GM12878 (cell line): ENCODE data around the gene RTCA. TPM values are rescaled to one million over a fixed set of nuclear protein-coding genes. Genes with fewer than 3 reads are reported as not detected.

Source experiments
- ATAC-seq: fragments of 200-7000 bp; cut with Tn5 transposase; 3 replicates; pipeline ENCODE4 v1.9.1; 2020; ENCODE audit warnings: mild to moderate bottlenecking, moderate library complexity
- BruUV-seq: library from RNA; stranded (reverse); fragments of 400-500 nt; replicated peaks from 2 replicates; lab custom pipeline; 2021; lab: Mats Ljungman, UMichigan
- CTCF ChIA-PET: fragments of 300-600 bp; sonication (Branson Sonifier 250); formaldehyde crosslinking; extraction: SDS; loops from one replicate; lab custom pipeline; 2021; ENCODE audit warnings: inconsistent platforms; lab: Yijun Ruan, JAX
- POLR2A ChIA-PET: fragments of 350-600 bp; formaldehyde crosslinking; extraction: SDS; loops from one replicate; lab custom pipeline; 2021; ENCODE audit warnings: inconsistent platforms; lab: Charles Lee
- RAD21 ChIA-PET: fragments of 300-600 bp; sonication (Branson Sonifier 250); formaldehyde crosslinking; loops from one replicate; lab custom pipeline; 2023; ENCODE audit warnings: antibody characterized with exemption; ENCODE audit not compliant: unreplicated experiment; lab: Charles Lee
- SMC1A ChIA-PET: fragments of 300-600 bp; sonication (Branson Sonifier 250); formaldehyde crosslinking; loops from one replicate; lab custom pipeline; 2023; ENCODE audit not compliant: unreplicated experiment, uncharacterized antibody; lab: Charles Lee
- DNase-seq: peaks from one replicate; pipeline ENCODE4 v3.0.0-alpha.2; 2011; ENCODE audit warnings: low read depth, low spot score
- FAIRE-seq: peaks from 3 replicates; lab custom pipeline; 2011; peaks lifted over from hg19 to GRCh38; lab: Jason Lieb, UNC
- H2AFZ ChIP-seq: 2 replicates; pipeline ENCODE4 v1.6.0; 2011; ENCODE audit warnings: low read depth, low read length, control low read depth; ENCODE audit not compliant: control insufficient read depth
- H3K27ac ChIP-seq: 2 replicates; pipeline ENCODE4 v1.5.1; 2011; ENCODE audit warnings: control low read depth; ENCODE audit not compliant: control insufficient read depth, insufficient read depth
- H3K27me3 ChIP-seq, 2 experiments: replicated peaks in 1 of 2; 2 replicates each; pipeline versions ENCODE4 v1.6.0 to v1.6.1; 2011; ENCODE audit warnings: low read length in 1 of 2; ENCODE audit not compliant: control insufficient read depth in 2 of 2, insufficient read depth in 2 of 2
- H3K36me3 ChIP-seq, 2 experiments: 2 replicates each; pipeline ENCODE4 v1.5.1; 2011; ENCODE audit warnings: low read length in 1 of 2; ENCODE audit not compliant: control insufficient read depth in 2 of 2, insufficient read depth in 2 of 2
- H3K4me1 ChIP-seq: 2 replicates; pipeline ENCODE4 v1.6.1; 2011; ENCODE audit warnings: mild to moderate bottlenecking, low read length, moderate library complexity, mixed read lengths; ENCODE audit not compliant: control insufficient read depth, insufficient read depth
- H3K4me2 ChIP-seq: 2 replicates; pipeline ENCODE4 v1.6.0; 2011; ENCODE audit warnings: control low read depth; ENCODE audit not compliant: control insufficient read depth, insufficient read depth
- H3K4me3 ChIP-seq: fragments of 200-600 bp; sonication (generic); 2 replicates; pipeline ENCODE4 v1.5.1; 2016
- H3K79me2 ChIP-seq: 2 replicates; pipeline ENCODE4 v1.6.0; 2011; ENCODE audit warnings: low read length; ENCODE audit not compliant: control insufficient read depth, insufficient read depth
- H3K9ac ChIP-seq: 2 replicates; pipeline ENCODE4 v1.8.0; 2011; ENCODE audit warnings: low read length, control low read depth, mixed read lengths; ENCODE audit not compliant: control insufficient read depth, insufficient read depth
- H3K9me3 ChIP-seq: replicated peaks from 3 replicates; pipeline ENCODE4 v1.5.1; 2011; ENCODE audit warnings: mild to moderate bottlenecking, low read length; ENCODE audit not compliant: control insufficient read depth, insufficient read depth
- H4K20me1 ChIP-seq: 2 replicates; pipeline ENCODE4 v1.6.0; 2011; ENCODE audit not compliant: control insufficient read depth, insufficient read depth
- ATF7 ChIP-seq: fragments of 450-650 bp; IDR thresholded peaks from 2 replicates; pipeline ENCODE4 v1.6.1; 2016; ENCODE audit warnings: low read depth, mild to moderate bottlenecking
- CBX3 ChIP-seq: fragments of 200-600 bp; sonication (generic); IDR thresholded peaks from 2 replicates; pipeline ENCODE4 v1.6.1; 2016; ENCODE audit warnings: low read depth, borderline replicate concordance
- EP300 ChIP-seq, 2 experiments: fragments of 150-350 bp in 1 of 2; IDR thresholded peaks; 2 replicates each; pipeline ENCODE4 v1.6.1; 2011 to 2012; ENCODE audit warnings: low read depth in 2 of 2, low read length in 2 of 2, borderline replicate concordance in 1 of 2, improper control_type of control experiment in 1 of 2, inconsistent platforms in 1 of 2; ENCODE audit not compliant: control insufficient read depth in 1 of 2
- IRF4 ChIP-seq: IDR thresholded peaks from 2 replicates; pipeline ENCODE4 v1.6.1; 2011; ENCODE audit warnings: low read depth, low read length
- KAT2A ChIP-seq: conservative IDR thresholded peaks from 2 replicates; pipeline ENCODE4 v1.6.1; 2011; ENCODE audit warnings: low read depth, low read length; ENCODE audit not compliant: control insufficient read depth
- KDM1A ChIP-seq: fragments of 200-600 bp; sonication (generic); IDR thresholded peaks from 2 replicates; pipeline ENCODE4 v1.6.1; 2016; ENCODE audit warnings: borderline replicate concordance
- MTA2 ChIP-seq: fragments of 450-650 bp; IDR thresholded peaks from 2 replicates; pipeline ENCODE4 v1.6.1; 2016; ENCODE audit warnings: low read depth, mild to moderate bottlenecking, moderate library complexity
- NR2F1 ChIP-seq: fragments of 450-650 bp; conservative IDR thresholded peaks from 2 replicates; pipeline ENCODE4 v1.6.1; 2017; ENCODE audit warnings: mild to moderate bottlenecking
- NRF1 ChIP-seq: conservative IDR thresholded peaks from 2 replicates; pipeline ENCODE4 v1.6.1; 2011; ENCODE audit warnings: mild to moderate bottlenecking, low read depth, low read length, improper control_type of control experiment
- POU2F2 ChIP-seq: IDR thresholded peaks from 3 replicates; pipeline ENCODE4 v1.6.1; 2011; ENCODE audit warnings: low read depth, mild to moderate bottlenecking, low read length, borderline replicate concordance
- REST ChIP-seq: IDR thresholded peaks from 2 replicates; pipeline ENCODE4 v1.6.1; 2012; ENCODE audit warnings: mild to moderate bottlenecking, low read depth, low read length
- SIX5 ChIP-seq: IDR thresholded peaks from 2 replicates; pipeline ENCODE4 v1.6.1; 2011; ENCODE audit warnings: mild to moderate bottlenecking, low read depth, low read length, moderate library complexity; ENCODE audit not compliant: severe bottlenecking
- SKIL ChIP-seq: fragments of 450-650 bp; IDR thresholded peaks from 2 replicates; pipeline ENCODE4 v1.6.1; 2017; ENCODE audit warnings: mild to moderate bottlenecking, low read depth, inconsistent platforms; ENCODE audit not compliant: poor library complexity, severe bottlenecking
- STAT1 ChIP-seq: fragments of 450-650 bp; conservative IDR thresholded peaks from 2 replicates; pipeline ENCODE4 v1.6.1; 2014; ENCODE audit warnings: antibody characterized with exemption, mild to moderate bottlenecking
- TARDBP ChIP-seq: IDR thresholded peaks from 2 replicates; pipeline ENCODE4 v1.6.1; 2016; ENCODE audit warnings: borderline replicate concordance
- WGBS: methylation state at CpG from one replicate; pipeline ENCODE4 v1.1.6; 2016; ENCODE audit warnings: low lambda C conversion rate; ENCODE audit not compliant: insufficient replicate concordance, insufficient coverage; ENCODE audit errors: missing lambda C conversion rate; 5-methylcytosine and 5-hydroxymethylcytosine counted together
- in situ Hi-C: fragments of 300-500 bp; cut with MboI; formaldehyde crosslinking; loops from 9 replicates; pipeline ENCODE4 v1.14.3; 2018; ENCODE audit warnings: mixed read lengths
- intact Hi-C: fragments of 100-400 bp; cut with micrococcal nuclease; formaldehyde crosslinking; loops from one replicate; pipeline ENCODE4 v1.14.2; 2022; ENCODE audit not compliant: unreplicated experiment
- polyA plus RNA-seq, 11 experiments: library from polyadenylated mRNA; depleted of rRNA in 4 of 11; unstranded in 6 of 11; stranded (reverse) in 5 of 11; fragments of >200 nt; fragmentation: Nextera tagmentation in 4 of 11; fragmentation: Illumina TruSeq in 1 of 11; extraction: Ambion mirVana in 4 of 11; extraction: Trizol in 1 of 11; gene quantifications; 1 replicate in 1 of 11; 2 replicates in 10 of 11; pipeline versions ENCODE4 v1.2.1 to v1.2.3, GENCODE V29; 2011 to 2016; ENCODE audit warnings: inconsistent platforms in 2 of 11, missing spikeins in 2 of 11, low read depth in 1 of 11
- total RNA-seq, 4 experiments: library from RNA; depleted of rRNA in 3 of 4; stranded (reverse); fragments of >200 nt in 3 of 4; fragmentation: Illumina TruSeq in 1 of 4; extraction: Trizol in 1 of 4; gene quantifications; 2 replicates each; pipeline versions ENCODE4 v1.2.1 to v1.2.3, GENCODE V29; 2013 to 2021

RTCA gene
- total and polyA plus RNA-seq, 10 of the 15 experiments (the other 5 are each of a cell fraction or from before 2014, with no cell fraction given): 10.3 to 63.5 (median 37.3) TPM

GRCh38 chr1:100322436-100323211 lies 56.6 kb downstream of the RTCA start (continued):
- TF ChIP-seq SKIL (no peak), KAT2A (no peak), NRF1 (no peak), MTA2 (no peak)

- FAIRE-seq (peak; percentile 23), ATAC-seq (peak; percentile 22; the same call in 2 of the 3 replicates), DNase-seq (no peak)
- 79% methylated on average over 6 of the region's 6 CpGs for WGBS
- no TSS peak for BruUV-seq
- no peaks in the 10 kb centered on the region; the same call in 2 of the 3 replicates for H3K9me3 ChIP-seq
- ChIA-PET POLR2A (no interaction called here), RAD21 (interaction anchor here (1.8 kb wide), 1 partner anchor 35 kb away, joined by 4 read pairs; no protein-coding TSS in a partner anchor), CTCF (no interaction called here), SMC1A (interaction anchor here (1.0 kb wide), 1 partner anchor 18 kb away, joined by 3 read pairs; no protein-coding TSS in a partner anchor)
- H3K4me2 ChIP-seq: no peak overlapping the region
- H3K9ac ChIP-seq: no peak overlapping the region
- H2AFZ ChIP-seq: no peak overlapping the region
- H3K4me1 ChIP-seq: no peaks in the 10 kb centered on the region
- H3K27ac ChIP-seq: no peak overlapping the region
- H3K4me3 ChIP-seq: no peak overlapping the region
- no peaks in the 10 kb centered on the region for H3K27me3 ChIP-seq
- H3K36me3 ChIP-seq: no peaks in the 10 kb centered on the region
- in situ Hi-C loops: no loop called here
- intact Hi-C loops: no loop called here
- H3K79me2 ChIP-seq: no peaks in the 10 kb centered on the region
- no peaks in the 10 kb centered on the region for H4K20me1 ChIP-seq
- TF ChIP-seq EP300 (IDR thresholded peaks at IDR 0.05; ENCODE audit: borderline replicate concordance in 1 of 2, control insufficient read depth in 1 of 2, low read depth in 2 of 2, low read length in 2 of 2) (no peak), TARDBP (no peak), NR2F1 (no peak), IRF4 (no peak), REST (no peak), SIX5 (no peak), KDM1A (no peak), STAT1 (no peak), POU2F2 (no peak), CBX3 (no peak), ATF7 (no peak)
These were observed 57.5 kb downstream of the RTCA start for GRCh38 chr1:100323419-100324106.
